HG02610 (cell line): ENCODE results near the gene UTP25.
"Not testable (repeated sequence)": the region's sequence is repeated elsewhere in the genome, so short reads cannot be mapped to it uniquely, and the experiment has no call there.

Experiments used
- ATAC-seq: cut with Tn5 transposase; IDR thresholded peaks from one replicate; pipeline ENCODE4 v1.9.1; 2021; ENCODE audit warnings: mild to moderate bottlenecking, moderate library complexity; ENCODE audit not compliant: unreplicated experiment

The UTP25 gene, protein sequence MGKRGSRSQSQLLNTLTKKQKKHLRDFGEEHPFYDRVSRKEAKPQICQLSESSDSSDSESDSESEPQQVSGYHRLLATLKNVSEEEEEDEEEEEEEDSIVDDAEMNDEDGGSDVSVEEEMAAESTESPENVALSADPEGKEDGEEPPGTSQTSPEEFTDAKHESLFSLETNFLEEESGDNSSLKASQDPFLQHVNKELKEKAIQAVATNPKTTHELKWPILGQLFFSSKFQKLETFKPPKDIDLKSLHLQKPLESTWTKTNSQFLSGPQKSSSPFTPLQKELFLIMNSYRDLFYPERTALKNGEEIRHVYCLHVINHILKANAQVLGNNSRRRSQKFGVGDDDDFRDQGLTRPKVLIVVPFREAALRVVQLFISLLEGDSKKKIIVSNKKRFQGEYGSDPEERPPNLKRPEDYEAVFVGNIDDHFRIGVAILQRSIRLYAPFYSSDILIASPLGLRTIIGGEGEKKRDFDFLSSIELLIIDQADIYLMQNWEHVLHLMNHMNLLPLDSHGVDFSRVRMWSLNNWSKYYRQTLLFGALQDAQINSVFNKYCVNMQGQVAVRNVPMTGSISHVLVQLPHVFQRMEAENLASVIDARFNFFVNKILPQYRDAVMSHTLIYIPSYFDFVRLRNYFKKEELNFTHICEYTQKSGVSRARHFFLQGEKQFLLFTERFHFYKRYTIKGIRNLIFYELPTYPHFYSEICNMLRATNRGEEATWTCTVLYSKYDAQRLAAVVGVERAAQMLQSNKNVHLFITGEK

DNA sequence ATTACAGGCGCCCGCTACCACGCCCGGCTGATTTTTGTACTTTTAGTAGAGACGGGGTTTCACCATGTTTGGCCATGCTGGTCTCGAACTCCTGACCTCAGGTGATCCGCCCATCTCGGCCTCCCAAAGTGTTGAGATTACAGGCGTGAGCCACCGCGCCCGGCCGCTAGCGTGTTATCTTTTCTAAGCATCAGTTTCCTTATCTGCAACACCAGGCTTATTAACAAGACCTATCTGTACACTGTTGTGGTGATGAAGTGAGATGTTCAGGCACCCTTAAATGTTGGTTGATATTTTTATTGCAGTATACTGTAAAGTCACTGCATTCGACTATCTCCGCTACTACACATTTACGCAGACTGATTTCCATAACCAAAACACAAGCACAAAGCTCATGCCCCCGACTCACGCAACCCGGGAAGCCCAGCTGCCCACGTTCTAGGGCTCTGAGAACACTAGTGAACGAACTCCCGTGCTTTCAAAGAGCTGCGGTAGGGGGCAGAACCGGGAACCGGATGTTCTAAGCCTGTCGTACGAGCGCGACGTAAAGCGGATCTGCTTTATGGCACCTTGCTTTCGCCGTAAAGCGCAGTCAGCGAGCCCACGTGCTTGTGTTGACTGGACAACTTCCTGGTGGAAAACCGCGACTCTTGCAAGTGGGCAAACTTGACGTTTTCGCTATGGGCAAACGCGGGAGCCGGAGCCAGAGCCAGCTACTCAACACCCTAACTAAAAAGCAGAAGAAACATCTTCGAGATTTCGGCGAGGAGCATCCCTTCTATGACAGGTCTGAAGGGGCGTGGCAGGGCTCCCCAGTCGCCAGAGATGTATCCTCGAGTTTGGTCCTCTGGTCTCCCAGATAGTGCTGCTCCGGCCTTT lies at the start of gene UTP25:
TSS of gene UTP25 (plus strand) at position 589 of the 879 bp plus-strand sequence. CDS start at position 681, 92 bp downstream.
- ATAC-seq, result peak; percentile 93

DNA sequence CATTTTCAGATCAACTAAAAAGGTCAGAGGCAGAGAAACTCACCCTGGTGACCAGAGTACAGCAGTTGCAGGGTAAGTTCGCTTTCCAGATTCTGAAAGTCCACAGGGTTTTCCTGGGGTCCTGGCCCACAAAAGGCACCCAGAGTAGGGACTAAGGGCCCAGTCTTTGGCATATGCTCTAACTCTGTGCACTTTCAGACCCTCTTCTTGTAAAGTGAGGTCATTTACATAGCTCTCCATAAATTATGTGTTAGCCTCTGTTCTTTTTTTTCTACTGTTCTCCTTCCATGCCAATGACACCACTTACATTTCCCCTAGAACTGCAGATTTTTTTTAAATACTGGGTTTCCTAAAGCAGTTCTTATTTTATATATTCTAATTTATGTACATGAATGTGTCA lies 49.7 kb upstream of the UTP25 start:
- ATAC-seq, result no peak

DNA sequence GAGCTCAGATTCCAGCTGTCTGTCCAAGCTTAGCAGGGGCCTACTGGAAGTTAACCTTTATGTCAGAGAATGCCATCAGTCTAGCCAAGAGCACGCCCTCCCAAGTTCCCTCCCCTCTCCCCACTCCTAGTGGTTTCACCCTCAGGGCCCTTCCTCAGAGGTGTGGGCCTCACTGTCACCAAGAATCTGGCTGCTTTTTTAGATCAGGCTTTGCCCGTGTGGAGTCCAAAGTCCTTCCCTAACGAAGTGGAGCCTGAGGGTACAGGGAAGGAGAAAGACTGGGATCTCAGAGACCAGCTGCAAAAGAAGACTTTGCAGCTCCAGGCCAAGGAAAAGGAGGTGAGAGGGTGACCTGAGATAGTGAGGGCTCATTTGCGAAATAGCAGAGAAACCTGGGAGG lies 47.5 kb upstream of the UTP25 start:
- ATAC-seq, result no peak

DNA sequence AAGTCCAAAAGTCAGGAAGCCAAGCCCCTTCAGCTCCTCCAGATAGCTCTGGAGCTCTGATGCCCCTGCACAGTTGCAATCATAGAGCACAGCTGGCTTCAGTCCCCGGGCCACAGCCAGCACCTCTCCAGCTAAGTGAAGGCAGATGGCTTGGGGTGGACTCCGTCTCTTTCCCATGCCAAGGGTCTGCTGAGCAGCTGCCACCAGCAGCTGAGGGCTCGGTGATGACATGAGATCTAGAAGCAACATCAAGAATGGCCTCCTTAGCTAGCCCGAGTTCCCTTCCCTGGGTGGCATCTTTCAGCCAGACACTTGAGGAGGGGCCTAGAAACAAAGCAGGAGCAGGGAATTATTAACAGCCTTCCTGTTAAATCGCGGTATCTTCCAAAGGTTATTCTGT lies 44.4 kb upstream of the UTP25 start:
- ATAC-seq, result no peak

DNA sequence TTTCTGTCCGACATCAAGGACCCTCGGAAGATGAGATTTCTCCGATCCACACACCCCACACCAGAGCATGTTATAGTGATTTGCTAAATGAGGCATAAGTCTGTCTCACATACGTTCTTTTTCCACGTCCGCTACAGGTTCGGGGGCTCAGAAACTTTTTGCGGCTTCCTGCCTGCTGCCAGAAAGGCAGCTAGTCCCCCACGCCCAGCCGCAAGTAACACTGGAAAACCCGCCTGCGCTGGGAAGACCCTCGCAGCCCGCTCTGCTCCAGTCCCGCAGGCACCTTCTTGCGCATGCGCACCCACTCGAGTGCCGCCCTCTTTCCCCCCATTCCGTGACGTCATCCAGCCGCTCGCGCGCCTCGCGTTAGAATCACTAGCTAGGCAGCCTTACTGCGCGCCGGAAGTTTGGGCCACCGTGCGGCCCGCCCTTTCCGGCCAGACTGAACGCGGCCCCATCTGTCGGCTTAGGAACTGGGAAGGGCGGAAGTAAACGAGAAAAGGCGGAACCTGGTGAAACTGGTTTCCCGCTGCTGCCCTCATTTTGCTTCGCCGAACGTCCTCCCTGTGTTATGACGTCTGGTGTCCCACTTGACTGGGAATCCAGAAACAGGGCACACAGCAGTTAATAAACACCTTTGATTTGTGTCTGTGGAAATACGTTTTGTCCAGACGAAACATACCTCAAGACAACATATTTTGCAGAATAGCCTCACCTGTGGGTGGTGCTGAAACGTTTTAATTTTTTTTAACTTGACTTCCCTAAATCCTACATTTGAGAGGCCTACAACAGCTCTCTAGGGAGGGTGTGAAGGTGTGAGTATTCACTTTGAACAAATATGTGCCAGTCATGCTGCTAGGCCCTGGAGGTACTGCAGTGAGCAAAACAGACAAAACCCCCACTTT lies 43.3 kb upstream of the UTP25 start, which contains the start of gene C1orf74:
TSS of gene C1orf74 (minus strand) at position 295 of the 905 bp plus-strand sequence. CDS start 925 bp downstream, outside the sequence.
- peak; percentile 99 for ATAC-seq

DNA sequence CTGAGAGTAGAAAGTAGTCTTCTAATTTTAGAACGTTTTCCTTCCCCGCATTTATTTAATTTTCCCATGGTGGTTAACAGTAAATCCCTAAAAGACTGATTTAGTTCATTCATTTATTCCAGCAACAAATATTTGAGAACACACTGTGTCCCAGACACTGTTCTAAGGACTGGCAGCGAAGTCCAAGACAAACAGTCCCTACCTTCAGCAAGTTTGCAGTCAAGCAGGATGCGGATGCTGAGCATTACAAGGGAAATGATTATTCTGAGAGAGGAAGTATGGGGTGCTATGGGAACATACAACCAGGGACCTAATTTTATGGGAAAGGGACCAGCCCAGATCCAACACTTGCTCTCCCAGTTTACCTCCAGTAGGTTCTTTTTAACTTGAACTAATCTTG lies 42.2 kb upstream of the UTP25 start:
- no peak for ATAC-seq

DNA sequence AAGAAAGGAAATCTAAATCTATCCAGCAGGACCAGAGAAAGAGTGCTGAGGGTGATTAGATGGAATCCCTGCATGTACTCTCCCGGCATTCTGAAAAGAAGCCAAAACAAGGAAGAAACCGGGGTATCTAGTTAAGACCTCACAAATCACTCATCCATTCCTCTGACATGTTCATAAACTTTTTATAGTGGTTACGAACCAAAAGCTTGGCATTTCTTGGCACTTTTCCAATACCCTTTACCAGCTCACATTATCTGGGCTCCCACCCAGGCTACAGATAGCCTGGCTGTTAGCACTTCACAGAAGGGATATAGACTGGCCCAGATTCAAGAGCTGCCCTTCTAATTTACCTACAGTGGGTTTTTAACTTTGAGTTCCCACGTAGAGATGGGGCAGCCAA lies 41.6 kb upstream of the UTP25 start:
- ATAC-seq, result no peak

DNA sequence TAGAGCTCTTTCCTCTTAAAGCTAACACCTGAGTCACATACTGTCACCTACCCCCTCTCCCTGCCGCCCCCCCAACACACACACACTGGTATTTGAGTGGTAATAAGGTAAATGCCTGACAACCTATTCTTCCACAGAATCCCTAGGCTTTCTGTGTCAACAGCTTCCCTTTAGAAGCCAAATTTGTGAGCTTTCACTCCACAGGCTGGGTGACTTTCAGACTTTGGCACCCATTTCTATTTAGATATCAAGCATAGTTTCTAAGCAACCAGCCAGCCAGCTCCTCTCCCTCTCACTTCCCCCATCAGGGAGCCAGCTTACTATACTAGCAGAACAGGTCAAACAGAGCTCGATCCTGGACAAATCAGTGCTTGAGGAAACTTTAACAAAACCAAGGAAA lies 40.2 kb upstream of the UTP25 start:
- ATAC-seq, result no peak

DNA sequence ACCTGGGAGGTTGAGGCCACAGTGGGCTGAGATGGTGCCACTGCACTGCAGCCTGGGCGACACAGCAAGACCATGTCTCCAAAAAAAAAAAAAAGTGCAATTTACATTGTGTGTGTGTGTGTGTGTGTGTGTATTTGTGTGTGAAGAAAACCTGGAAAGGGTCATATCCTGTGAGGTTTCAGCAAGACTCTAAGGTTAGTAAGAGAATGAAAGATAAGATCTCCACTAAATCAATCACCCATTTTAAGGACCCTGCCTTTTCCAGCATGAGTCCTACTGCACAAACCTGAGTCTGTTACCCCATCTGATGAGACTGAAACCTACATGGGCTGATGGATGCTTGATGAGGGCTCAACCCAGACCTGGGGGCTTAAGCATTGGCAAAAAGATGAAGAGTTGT lies 38.5 kb upstream of the UTP25 start:
- no peak for ATAC-seq

DNA sequence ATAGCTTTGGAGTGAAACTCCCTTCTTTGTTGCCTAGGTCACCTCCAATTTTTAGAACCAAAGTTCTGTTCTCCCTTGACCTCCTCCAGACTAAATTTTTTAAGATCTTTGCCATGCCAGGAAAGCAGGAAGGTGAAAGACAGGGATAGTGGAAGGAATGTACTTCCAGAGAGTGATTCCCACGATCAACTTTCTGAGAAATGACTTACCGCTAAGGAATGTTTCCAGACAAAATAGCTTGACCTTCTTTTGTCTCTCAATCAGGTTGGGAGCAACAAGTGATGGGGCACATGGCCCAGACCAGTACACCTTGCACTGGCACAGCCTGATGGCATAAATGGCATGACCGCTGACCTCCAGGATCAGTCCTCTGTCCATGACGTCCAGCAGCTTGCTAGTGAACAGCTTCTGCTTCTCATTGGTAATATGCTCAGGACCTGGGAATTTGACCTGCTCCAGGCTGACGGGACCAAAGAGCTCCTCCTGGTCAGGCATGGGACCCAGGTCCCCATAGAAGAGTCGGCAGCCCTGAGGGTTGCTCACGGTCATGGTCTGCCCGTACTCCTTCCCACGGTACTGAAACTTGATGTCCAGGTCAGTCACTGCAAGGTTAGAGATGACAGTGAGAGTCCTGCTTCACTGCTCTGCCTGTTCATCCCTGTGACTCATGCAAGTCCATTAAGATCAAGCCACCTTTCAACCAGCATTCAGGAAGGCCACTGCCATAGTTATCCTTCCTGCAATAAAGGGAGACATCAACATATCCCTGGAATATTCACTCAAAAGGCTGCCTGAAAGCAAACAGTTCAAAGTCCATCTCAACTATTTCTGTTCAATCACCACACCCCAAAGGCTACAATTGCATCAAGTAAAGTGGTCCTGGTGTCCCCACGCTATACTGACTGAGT lies 37.2 kb upstream of the UTP25 start:
- ATAC-seq, result no peak

DNA sequence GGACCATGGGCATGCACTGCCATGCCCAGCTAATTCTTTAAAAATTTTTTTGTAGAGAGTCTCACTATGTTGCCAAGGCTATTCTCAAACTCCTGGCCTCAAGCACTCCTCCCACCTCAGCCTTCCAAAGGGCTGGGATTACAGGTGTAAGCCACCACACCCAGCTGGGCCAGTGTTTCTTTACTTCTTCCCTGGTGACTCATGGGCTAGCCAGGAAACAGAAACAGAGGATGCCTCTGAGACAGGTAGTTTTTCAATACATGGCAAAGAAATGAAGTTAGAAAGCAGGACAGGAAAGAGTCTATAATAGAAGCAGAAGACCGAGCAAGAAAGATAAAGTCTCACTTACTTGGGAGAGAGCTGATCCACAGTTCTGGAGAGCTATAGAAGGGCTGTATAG lies 35.9 kb upstream of the UTP25 start:
- ATAC-seq, result no peak

DNA sequence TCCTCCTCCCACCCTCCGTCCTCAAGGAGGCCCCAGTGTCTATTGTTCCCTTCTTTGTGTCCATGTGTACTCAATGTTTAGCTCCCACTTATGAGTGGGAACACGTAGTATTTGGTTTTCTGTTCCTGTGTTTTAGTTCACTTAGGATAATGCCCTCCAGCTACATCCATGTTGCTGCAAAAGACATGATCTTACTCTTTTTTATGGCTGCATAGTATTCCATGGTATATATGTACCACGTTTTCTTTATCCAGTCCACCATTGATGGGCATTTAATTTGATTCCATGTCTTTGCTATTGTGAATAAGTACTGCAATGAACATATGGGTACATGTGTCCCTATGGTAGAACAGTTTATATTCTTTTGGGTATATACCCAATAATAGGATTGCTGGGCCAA lies 34.1 kb upstream of the UTP25 start:
- ATAC-seq, result not testable (repeated sequence)

DNA sequence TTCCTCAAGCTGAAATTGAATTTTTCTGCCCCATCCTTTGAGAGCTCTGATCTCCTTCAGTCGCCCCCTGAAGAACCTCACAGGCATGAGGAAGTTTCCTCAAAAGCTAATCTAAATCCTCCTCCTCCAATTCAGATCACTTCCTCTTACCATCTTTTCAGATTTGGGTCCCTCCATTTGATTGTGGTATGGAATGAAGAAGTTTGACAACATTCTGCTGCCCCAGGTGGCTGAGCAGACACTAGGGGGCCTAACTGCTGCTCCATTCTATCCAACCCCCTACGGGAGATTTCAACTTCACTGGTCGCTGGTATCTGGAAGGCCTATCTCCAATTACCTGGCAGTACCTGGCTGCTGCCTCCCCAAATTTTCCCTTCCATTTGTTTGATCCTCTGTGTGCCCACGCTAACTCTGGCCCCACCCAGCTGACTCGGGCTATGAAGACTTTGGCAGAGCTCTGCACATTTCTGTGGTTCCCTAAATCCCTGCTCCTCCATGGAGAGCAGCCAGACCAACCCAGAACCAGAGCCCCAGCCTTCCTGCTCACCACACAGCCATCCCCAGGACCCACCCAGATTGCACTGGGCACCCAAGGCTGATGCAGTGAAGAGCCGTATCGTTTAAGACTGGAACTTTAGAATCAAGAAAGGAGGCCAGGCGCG lies 29.7 kb upstream of the UTP25 start:
- ATAC-seq, result no peak

DNA sequence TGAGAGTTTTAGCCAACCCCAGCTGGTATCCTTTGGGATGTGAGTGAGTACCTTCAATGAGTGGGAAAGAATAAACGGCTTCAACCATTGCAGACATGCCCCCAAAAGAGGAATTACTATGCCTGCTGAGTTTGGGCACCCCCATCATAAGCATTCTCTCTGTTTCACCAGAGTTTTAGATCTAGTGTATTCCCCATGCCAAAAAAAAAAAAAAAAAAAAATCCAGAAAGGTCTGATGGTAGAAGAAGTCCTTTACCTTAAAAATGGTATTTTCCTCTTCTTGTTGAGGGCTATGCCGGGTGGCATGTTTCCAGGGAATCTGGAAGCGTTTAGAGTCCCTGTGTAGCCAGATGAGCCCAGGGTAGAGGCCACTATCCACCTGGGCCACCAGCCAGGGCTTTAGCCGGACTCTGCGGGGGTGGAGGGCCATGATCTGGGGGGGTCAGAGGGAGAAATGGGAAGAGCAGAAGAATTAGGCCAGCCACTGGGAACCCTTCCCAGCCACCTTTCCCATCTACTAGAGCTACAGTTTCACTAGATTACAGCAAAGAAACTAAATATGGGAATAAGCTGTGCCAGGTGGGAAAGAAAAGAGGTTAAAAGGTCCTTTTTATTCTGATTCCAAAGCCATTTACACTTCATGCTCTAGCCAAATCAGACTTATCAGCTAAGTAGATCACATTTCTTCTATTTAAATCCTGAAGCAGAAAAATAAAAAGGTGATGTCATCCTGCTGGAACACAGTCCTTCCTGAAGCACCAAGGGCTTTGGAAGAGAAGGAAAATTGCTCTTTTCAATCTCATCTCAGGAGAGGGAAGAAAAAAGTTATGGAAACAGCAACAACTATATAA lies 26.6 kb upstream of the UTP25 start:
- no peak for ATAC-seq

DNA sequence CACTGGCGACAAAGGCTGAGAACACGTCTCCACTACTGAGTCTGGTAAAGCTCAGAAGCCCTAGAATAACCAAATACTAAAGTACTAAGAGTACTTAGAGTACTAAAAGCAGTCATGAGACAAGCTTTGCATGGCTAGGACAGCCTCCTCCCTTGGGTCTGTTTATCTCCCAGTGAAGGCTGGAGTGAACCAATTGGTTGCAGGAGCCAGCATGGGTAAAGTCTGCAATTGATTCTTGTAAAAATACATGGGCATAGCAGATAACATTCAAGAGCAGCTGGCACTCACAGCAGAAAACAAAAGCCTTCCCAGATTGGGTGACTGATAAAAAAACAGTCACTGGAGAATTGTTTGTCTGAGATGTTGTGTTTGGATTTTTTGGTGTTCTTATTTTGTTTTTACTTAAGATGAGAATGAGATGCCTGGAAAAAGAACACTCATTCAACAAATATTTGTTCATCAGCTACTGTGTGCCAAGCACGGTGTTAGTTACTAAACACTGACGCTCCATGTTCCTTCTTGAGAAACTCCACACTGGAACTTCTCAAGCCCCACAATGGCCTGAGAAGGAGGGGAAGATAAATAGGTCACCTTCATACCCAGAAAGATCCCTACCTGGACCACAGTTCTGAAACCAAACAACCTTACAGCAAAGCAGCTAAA lies 25.5 kb upstream of the UTP25 start:
- ATAC-seq, result no peak

DNA sequence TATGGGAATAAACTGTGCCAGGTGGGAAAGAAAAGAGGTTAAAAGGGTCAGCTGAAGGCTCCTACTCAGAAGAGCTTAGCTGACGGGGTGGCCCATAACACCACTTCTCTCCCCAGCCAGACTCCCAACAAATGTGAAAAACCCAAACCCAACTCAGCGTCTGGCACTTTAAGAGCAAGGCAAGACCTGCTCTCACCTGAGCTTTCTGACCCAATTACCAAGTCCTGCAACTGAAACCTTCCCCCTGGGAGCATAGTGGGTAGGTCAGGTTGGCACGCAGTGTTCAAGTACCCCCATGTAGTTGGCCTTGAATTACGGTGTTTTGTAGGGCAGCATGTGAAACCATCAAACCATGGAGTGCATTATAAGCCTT lies 25.0 kb upstream of the UTP25 start:
- no peak for ATAC-seq

DNA sequence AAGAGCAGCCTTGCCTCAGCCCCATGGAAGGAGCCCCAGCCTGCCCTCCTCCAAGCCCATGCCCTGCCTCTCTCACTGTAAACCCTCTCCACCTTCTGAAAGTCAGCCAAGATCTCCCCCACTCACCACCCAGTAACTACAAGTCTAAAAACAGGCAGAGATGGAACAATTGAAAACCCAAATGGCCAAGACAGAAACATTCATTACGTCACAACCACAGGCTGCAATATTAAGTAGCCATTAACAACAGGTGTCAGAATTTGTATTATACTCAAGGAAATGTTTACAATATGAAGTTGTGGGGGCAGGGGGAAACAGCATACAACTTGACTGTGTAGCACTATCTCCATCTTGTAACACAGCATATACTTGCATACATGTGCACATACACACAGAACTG lies 24.2 kb upstream of the UTP25 start:
- no peak for ATAC-seq
